IMR-90 (cell line): ENCODE measurements around the gene LSM14B. TPM values are rescaled to one million over a fixed set of nuclear protein-coding genes. Genes with fewer than 3 reads are reported as not detected.

Experiments
- ATAC-seq: fragments of 200-7000 bp; cut with Tn5 transposase; 2 replicates; pipeline ENCODE4 v1.9.1; 2020; ENCODE audit warnings: low read depth, mild to moderate bottlenecking, moderate library complexity
- BruUV-seq: library from RNA; stranded (reverse); fragments of 400-500 nt; replicated peaks from 2 replicates; lab custom pipeline; 2021; lab: Mats Ljungman, UMichigan
- CTCF ChIA-PET: fragments of 300-600 bp; formaldehyde crosslinking; extraction: SDS; loops from one replicate; lab custom pipeline; 2021; ENCODE audit warnings: antibody characterized with exemption; lab: Yijun Ruan, JAX
- POLR2A ChIA-PET: fragments of 300-600 bp; sonication (Branson Sonifier 250); formaldehyde crosslinking; loops from one replicate; lab custom pipeline; 2022; ENCODE audit warnings: antibody characterized with exemption; ENCODE audit not compliant: unreplicated experiment; lab: Charles Lee
- DNase-seq: peaks from one replicate; pipeline ENCODE4 v3.0.0; 2013
- H2AFZ ChIP-seq: replicated peaks from 2 replicates; pipeline ENCODE3; 2013; ENCODE audit warnings: low read length, mild to moderate bottlenecking; ENCODE audit not compliant: poor library complexity
- H2AK5ac ChIP-seq: 2 replicates; pipeline ENCODE4 v1.6.1; 2013; ENCODE audit warnings: low read depth, low read length, inconsistent platforms
- H2AK9ac ChIP-seq: replicated peaks from 2 replicates; pipeline ENCODE3; 2013; ENCODE audit warnings: mild to moderate bottlenecking, low read depth, low read length, moderate library complexity; ENCODE audit not compliant: poor library complexity
- H2BK120ac ChIP-seq: 2 replicates; pipeline ENCODE4 v1.6.1; 2013; ENCODE audit warnings: low read depth, low read length, inconsistent platforms
- H2BK15ac ChIP-seq: 3 replicates; pipeline ENCODE4 v1.6.1; 2013; ENCODE audit warnings: low read depth, low read length, inconsistent platforms
- H2BK20ac ChIP-seq: 2 replicates; pipeline ENCODE4 v1.6.1; 2013; ENCODE audit warnings: low read depth, mild to moderate bottlenecking, inconsistent platforms, low read length, moderate library complexity
- H2BK5ac ChIP-seq: 2 replicates; pipeline ENCODE4 v1.6.1; 2013; ENCODE audit warnings: mild to moderate bottlenecking, low read depth, low read length, inconsistent platforms; ENCODE audit not compliant: poor library complexity, severe bottlenecking
- H3K14ac ChIP-seq: replicated peaks from 2 replicates; pipeline ENCODE4 v1.6.1; 2013; ENCODE audit warnings: low read depth, low read length, inconsistent platforms
- H3K18ac ChIP-seq: 2 replicates; pipeline ENCODE4 v1.6.1; 2013; ENCODE audit warnings: low read depth, low read length, control low read depth
- H3K23ac ChIP-seq: 2 replicates; pipeline ENCODE4 v1.6.1; 2013; ENCODE audit warnings: low read depth, low read length, inconsistent platforms
- H3K27ac ChIP-seq: 2 replicates; pipeline ENCODE4 v1.5.1; 2013; ENCODE audit warnings: mild to moderate bottlenecking, control low read depth, low read length; ENCODE audit not compliant: insufficient read depth
- H3K27me3 ChIP-seq: 2 replicates; pipeline ENCODE4 v1.6.1; 2013; ENCODE audit warnings: low read length; ENCODE audit not compliant: control insufficient read depth, insufficient read depth
- H3K36me3 ChIP-seq: 2 replicates; pipeline ENCODE4 v1.6.1; 2013; ENCODE audit warnings: low read length, mixed read lengths; ENCODE audit not compliant: control insufficient read depth, insufficient read depth
- H3K4ac ChIP-seq: 2 replicates; pipeline ENCODE4 v1.6.1; 2013; ENCODE audit warnings: low read depth, low read length, inconsistent platforms
- H3K4me1 ChIP-seq: 2 replicates; pipeline ENCODE4 v1.6.1; 2013; ENCODE audit warnings: low read length, mixed read lengths; ENCODE audit not compliant: control insufficient read depth, insufficient read depth
- H3K4me2 ChIP-seq: 2 replicates; pipeline ENCODE4 v1.6.1; 2013; ENCODE audit warnings: low read depth, mild to moderate bottlenecking, control low read depth, low read length, moderate library complexity
- H3K4me3 ChIP-seq: 2 replicates; pipeline ENCODE4 v1.5.1; 2013; ENCODE audit warnings: low read depth, mild to moderate bottlenecking, control low read depth, low read length, moderate library complexity; ENCODE audit not compliant: insufficient read depth
- H3K56ac ChIP-seq: 2 replicates; pipeline ENCODE4 v1.6.1; 2013; ENCODE audit warnings: low read length, inconsistent platforms; ENCODE audit not compliant: insufficient read depth; ENCODE audit errors: extremely low read depth
- H3K79me1 ChIP-seq, 2 experiments: 2 replicates each; pipeline ENCODE4 v1.6.1; 2013; ENCODE audit warnings: low read length in 2 of 2, inconsistent platforms in 1 of 2, low read depth in 1 of 2
- H3K9ac ChIP-seq: 2 replicates; pipeline ENCODE4 v1.6.1; 2013; ENCODE audit warnings: low read depth, low read length, control low read depth
- H3K9me1 ChIP-seq: 2 replicates; pipeline ENCODE4 v1.6.1; 2013; ENCODE audit warnings: low read length, inconsistent platforms; ENCODE audit not compliant: insufficient read depth
- H3K9me3 ChIP-seq: 2 replicates; pipeline ENCODE4 v1.6.1; 2013; ENCODE audit warnings: low read length; ENCODE audit not compliant: control insufficient read depth, insufficient read depth
- H4K20me1 ChIP-seq: 2 replicates; pipeline ENCODE4 v1.6.1; 2013; ENCODE audit warnings: low read length, inconsistent platforms; ENCODE audit not compliant: insufficient read depth
- H4K5ac ChIP-seq: 2 replicates; pipeline ENCODE4 v1.6.1; 2013; ENCODE audit warnings: mild to moderate bottlenecking, low read depth, low read length, control low read depth
- H4K8ac ChIP-seq, 2 experiments: 2 replicates each; pipeline ENCODE4 v1.6.1; 2013; ENCODE audit warnings: low read depth in 2 of 2, low read length in 2 of 2, control low read depth in 1 of 2, inconsistent platforms in 1 of 2
- H4K91ac ChIP-seq: 2 replicates; pipeline ENCODE4 v1.6.1; 2013; ENCODE audit warnings: low read depth, low read length, inconsistent platforms; ENCODE audit not compliant: insufficient read depth
- BHLHE40 ChIP-seq: fragments of 150-350 bp; IDR thresholded peaks from 2 replicates; pipeline ENCODE4 v1.6.1; 2016; ENCODE audit warnings: mild to moderate bottlenecking, low read depth, low read length
- CEBPB ChIP-seq: IDR thresholded peaks from 2 replicates; pipeline ENCODE4 v1.6.1; 2012; ENCODE audit warnings: low read depth, low read length, improper control_type of control experiment
- CHD1 ChIP-seq: IDR thresholded peaks from 2 replicates; pipeline ENCODE4 v1.6.1; 2012; ENCODE audit warnings: low read depth, low read length, improper control_type of control experiment
- FOS ChIP-seq: fragments of 150-350 bp; IDR thresholded peaks from 2 replicates; pipeline ENCODE4 v1.6.1; 2016; ENCODE audit warnings: low read depth, low read length
- MAFK ChIP-seq: IDR thresholded peaks from 2 replicates; pipeline ENCODE4 v1.6.1; 2012; ENCODE audit warnings: low read depth, low read length, improper control_type of control experiment
- MAZ ChIP-seq: IDR thresholded peaks from 2 replicates; pipeline ENCODE4 v1.6.1; 2012; ENCODE audit warnings: low read depth, mild to moderate bottlenecking, low read length, improper control_type of control experiment, moderate library complexity, borderline replicate concordance
- MXI1 ChIP-seq: IDR thresholded peaks from 2 replicates; pipeline ENCODE4 v1.6.1; 2012; ENCODE audit warnings: low read depth, mild to moderate bottlenecking, low read length, moderate library complexity, borderline replicate concordance
- NFE2L2 ChIP-seq: fragments of 150-350 bp; IDR thresholded peaks from 2 replicates; pipeline ENCODE4 v1.6.1; 2016; ENCODE audit warnings: low read depth, mild to moderate bottlenecking, low read length
- POLR2A ChIP-seq: IDR thresholded peaks from 2 replicates; pipeline ENCODE4 v1.6.1; 2012; ENCODE audit warnings: mild to moderate bottlenecking, low read depth, low read length
- RAD21 ChIP-seq: IDR thresholded peaks from 2 replicates; pipeline ENCODE4 v1.6.1; 2012; ENCODE audit warnings: low read length, improper control_type of control experiment
- RCOR1 ChIP-seq: IDR thresholded peaks from 2 replicates; pipeline ENCODE4 v1.6.1; 2012; ENCODE audit warnings: mild to moderate bottlenecking, low read length, improper control_type of control experiment; ENCODE audit not compliant: insufficient replicate concordance
- RFX5 ChIP-seq: IDR thresholded peaks from 2 replicates; pipeline ENCODE4 v1.8.0; 2012; ENCODE audit warnings: low read depth, mild to moderate bottlenecking, low read length, moderate library complexity
- SMC3 ChIP-seq: fragments of 150-350 bp; IDR thresholded peaks from 2 replicates; pipeline ENCODE4 v1.6.1; 2016; ENCODE audit warnings: low read depth, mild to moderate bottlenecking, antibody characterized with exemption, low read length, moderate library complexity
- WGBS, 2 experiments: methylation state at CpG; one replicate each; pipeline versions ENCODE4 v1.1.5 to v1.1.7; 2013; ENCODE audit warnings: missing lambda C conversion rate in 2 of 2; ENCODE audit not compliant: insufficient read length in 1 of 2; ENCODE audit errors: extremely low coverage in 2 of 2; 5-methylcytosine and 5-hydroxymethylcytosine counted together
- dilution Hi-C: fragments of 300-500 bp; cut with HindIII; formaldehyde crosslinking; loops from one replicate; pipeline ENCODE4 v1.14.3; 2018; ENCODE audit warnings: low sequenced_read_pairs; ENCODE audit not compliant: unreplicated experiment
- in situ Hi-C: fragments of 300-500 bp; cut with MboI; formaldehyde crosslinking; loops from 3 replicates; pipeline ENCODE4 v1.14.3; 2019; ENCODE audit warnings: low sequenced_read_pairs, inconsistent platforms, mixed read lengths
- intact Hi-C: fragments of 100-400 bp; cut with micrococcal nuclease; formaldehyde crosslinking; loops from 2 replicates; pipeline ENCODE4 v1.10.0; 2022
- polyA plus RNA-seq, 3 experiments: library from polyadenylated mRNA; depleted of rRNA; stranded (reverse); fragments of >200 nt; gene quantifications; 2 replicates each; pipeline ENCODE4 v1.2.3, GENCODE V29; 2012; ENCODE audit warnings: low replicate concordance in 1 of 3
- total RNA-seq: library from RNA; depleted of rRNA; stranded (reverse); fragments of >200 nt; gene quantifications from 2 replicates; pipeline ENCODE4 v1.2.3, GENCODE V29; 2012
- TF ChIP-seq, protein P1 (sequence below): fragments of 150-350 bp; IDR thresholded peaks from 2 replicates; pipeline ENCODE4 v1.6.1; 2016; ENCODE audit warnings: low read depth, mild to moderate bottlenecking, low read length, moderate library complexity, borderline replicate concordance
- TF ChIP-seq, protein P2 (sequence below): fragments of 150-350 bp; IDR thresholded peaks from 2 replicates; pipeline ENCODE4 v1.6.1; 2017; ENCODE audit warnings: mild to moderate bottlenecking, antibody characterized with exemption, low read length, low read depth
- TF ChIP-seq, protein P3 (sequence below): conservative IDR thresholded peaks from 2 replicates; pipeline ENCODE4 v1.5.1; 2012; ENCODE audit warnings: mild to moderate bottlenecking, low read depth, low read length, improper control_type of control experiment

The LSM14B gene
- total and polyA plus RNA-seq, 2 of the 4 experiments (the other 2 are of a cell fraction): 23.7 to 41.1 TPM

DNA sequence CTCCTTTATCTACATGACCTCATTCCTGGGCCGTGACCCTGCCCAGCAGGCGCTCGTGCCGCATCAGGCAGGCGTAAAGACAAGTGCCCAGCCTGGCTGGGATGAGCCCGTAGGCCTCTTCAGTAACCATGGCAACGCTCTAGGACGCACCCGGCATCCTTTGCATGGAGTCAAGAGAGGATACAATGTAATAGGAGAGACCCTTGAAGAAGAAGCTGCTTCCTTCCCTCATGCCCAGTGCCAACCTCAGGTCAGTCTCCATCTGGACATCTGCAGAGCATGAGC, 5.0 kb upstream of the LSM14B start:
- Histone ChIP-seq H3K36me3 (no peaks in the 10 kb centered on the region), H3K79me1 (no peaks in the 10 kb centered on the region), H3K14ac (no peak overlapping the region), H2AK9ac (no peak overlapping the region), H2BK20ac (no peak overlapping the region), H3K9me3 (peaks cover 14% of the 10 kb centered on the region), H3K9me1 (no peaks in the 10 kb centered on the region), H3K18ac (no peak overlapping the region), H4K8ac (no peak overlapping the region), H3K27me3 (peaks cover 33% of the 10 kb centered on the region), H3K27ac (no peak overlapping the region), H4K91ac (no peak overlapping the region), H2AK5ac (no peak overlapping the region), H3K23ac (no peak overlapping the region), H2BK15ac (no peak overlapping the region), H2AFZ (no peak overlapping the region), H4K20me1 (no peaks in the 10 kb centered on the region), H3K56ac (no peak overlapping the region), H4K5ac (no peak overlapping the region), H3K4me2 (no peak overlapping the region), H3K9ac (no peak overlapping the region), H2BK120ac (no peak overlapping the region), H2BK5ac (no peak overlapping the region), H3K4ac (no peak overlapping the region), H3K4me3 (no peak overlapping the region), H3K4me1 (no peaks in the 10 kb centered on the region)
- in situ Hi-C loops (no loop called here), dilution Hi-C loops (no loop called here), intact Hi-C loops (no loop called here)
- CTCF ChIA-PET: no interaction called here
- POLR2A ChIA-PET: no interaction called here
- TF ChIP-seq MAFK: no peak
- TF ChIP-seq RFX5: no peak
- no peak for TF ChIP-seq CHD1
- no peak for TF ChIP-seq MAZ
- TF ChIP-seq FOS: no peak
- no peak for TF ChIP-seq RCOR1
- TF ChIP-seq, protein P1, sequence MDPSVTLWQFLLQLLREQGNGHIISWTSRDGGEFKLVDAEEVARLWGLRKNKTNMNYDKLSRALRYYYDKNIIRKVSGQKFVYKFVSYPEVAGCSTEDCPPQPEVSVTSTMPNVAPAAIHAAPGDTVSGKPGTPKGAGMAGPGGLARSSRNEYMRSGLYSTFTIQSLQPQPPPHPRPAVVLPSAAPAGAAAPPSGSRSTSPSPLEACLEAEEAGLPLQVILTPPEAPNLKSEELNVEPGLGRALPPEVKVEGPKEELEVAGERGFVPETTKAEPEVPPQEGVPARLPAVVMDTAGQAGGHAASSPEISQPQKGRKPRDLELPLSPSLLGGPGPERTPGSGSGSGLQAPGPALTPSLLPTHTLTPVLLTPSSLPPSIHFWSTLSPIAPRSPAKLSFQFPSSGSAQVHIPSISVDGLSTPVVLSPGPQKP: no peak
- no peak for TF ChIP-seq MXI1
- TF ChIP-seq, protein P2, sequence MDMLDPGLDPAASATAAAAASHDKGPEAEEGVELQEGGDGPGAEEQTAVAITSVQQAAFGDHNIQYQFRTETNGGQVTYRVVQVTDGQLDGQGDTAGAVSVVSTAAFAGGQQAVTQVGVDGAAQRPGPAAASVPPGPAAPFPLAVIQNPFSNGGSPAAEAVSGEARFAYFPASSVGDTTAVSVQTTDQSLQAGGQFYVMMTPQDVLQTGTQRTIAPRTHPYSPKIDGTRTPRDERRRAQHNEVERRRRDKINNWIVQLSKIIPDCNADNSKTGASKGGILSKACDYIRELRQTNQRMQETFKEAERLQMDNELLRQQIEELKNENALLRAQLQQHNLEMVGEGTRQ: no peak
- TF ChIP-seq, protein P3, sequence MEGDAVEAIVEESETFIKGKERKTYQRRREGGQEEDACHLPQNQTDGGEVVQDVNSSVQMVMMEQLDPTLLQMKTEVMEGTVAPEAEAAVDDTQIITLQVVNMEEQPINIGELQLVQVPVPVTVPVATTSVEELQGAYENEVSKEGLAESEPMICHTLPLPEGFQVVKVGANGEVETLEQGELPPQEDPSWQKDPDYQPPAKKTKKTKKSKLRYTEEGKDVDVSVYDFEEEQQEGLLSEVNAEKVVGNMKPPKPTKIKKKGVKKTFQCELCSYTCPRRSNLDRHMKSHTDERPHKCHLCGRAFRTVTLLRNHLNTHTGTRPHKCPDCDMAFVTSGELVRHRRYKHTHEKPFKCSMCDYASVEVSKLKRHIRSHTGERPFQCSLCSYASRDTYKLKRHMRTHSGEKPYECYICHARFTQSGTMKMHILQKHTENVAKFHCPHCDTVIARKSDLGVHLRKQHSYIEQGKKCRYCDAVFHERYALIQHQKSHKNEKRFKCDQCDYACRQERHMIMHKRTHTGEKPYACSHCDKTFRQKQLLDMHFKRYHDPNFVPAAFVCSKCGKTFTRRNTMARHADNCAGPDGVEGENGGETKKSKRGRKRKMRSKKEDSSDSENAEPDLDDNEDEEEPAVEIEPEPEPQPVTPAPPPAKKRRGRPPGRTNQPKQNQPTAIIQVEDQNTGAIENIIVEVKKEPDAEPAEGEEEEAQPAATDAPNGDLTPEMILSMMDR: no peak
- no peak for TF ChIP-seq CEBPB
- TF ChIP-seq BHLHE40: no peak
- no peak for TF ChIP-seq POLR2A
- no peak for TF ChIP-seq SMC3
- no peak for TF ChIP-seq NFE2L2
- TF ChIP-seq RAD21: no peak
- no peak for ATAC-seq
- no TSS peak for BruUV-seq
- 0% methylated on average over 1 of the region's 9 CpGs; no CpG with 5 or more reads in 1 of the 2 experiments for WGBS, 2 experiments
- no peak for DNase-seq
